ENCODE data around the gene OVAAL.

OVAAL gene

GRCh38 chr1:180536821-180537372 lies 21.9 kb upstream of the OVAAL start:
- DNase-seq (ENCODE audit: low read depth in 1 of 2, low spot score in 1 of 2): no peak
- TF ChIP-seq, protein P1, sequence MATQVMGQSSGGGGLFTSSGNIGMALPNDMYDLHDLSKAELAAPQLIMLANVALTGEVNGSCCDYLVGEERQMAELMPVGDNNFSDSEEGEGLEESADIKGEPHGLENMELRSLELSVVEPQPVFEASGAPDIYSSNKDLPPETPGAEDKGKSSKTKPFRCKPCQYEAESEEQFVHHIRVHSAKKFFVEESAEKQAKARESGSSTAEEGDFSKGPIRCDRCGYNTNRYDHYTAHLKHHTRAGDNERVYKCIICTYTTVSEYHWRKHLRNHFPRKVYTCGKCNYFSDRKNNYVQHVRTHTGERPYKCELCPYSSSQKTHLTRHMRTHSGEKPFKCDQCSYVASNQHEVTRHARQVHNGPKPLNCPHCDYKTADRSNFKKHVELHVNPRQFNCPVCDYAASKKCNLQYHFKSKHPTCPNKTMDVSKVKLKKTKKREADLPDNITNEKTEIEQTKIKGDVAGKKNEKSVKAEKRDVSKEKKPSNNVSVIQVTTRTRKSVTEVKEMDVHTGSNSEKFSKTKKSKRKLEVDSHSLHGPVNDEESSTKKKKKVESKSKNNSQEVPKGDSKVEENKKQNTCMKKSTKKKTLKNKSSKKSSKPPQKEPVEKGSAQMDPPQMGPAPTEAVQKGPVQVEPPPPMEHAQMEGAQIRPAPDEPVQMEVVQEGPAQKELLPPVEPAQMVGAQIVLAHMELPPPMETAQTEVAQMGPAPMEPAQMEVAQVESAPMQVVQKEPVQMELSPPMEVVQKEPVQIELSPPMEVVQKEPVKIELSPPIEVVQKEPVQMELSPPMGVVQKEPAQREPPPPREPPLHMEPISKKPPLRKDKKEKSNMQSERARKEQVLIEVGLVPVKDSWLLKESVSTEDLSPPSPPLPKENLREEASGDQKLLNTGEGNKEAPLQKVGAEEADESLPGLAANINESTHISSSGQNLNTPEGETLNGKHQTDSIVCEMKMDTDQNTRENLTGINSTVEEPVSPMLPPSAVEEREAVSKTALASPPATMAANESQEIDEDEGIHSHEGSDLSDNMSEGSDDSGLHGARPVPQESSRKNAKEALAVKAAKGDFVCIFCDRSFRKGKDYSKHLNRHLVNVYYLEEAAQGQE (IDR thresholded peaks at IDR 0.05; ENCODE audit: insufficient replicate concordance, low read depth): no peak
- no peak for TF ChIP-seq SPI1 (IDR thresholded peaks at IDR 0.05; ENCODE audit: borderline replicate concordance, low read depth)
- TF ChIP-seq POLR2AphosphoS5 (IDR thresholded peaks at IDR 0.05; ENCODE audit: low read depth): no peak
- no peak for TF ChIP-seq CTCF (IDR thresholded peaks at IDR 0.05; ENCODE audit: insufficient read depth, low read length)
- Histone ChIP-seq H3K27ac (replicated peaks) (no peak overlapping the region), H3K27me3 (ENCODE audit: insufficient read depth, poor library complexity, severe bottlenecking) (peaks cover 4% of the 10 kb centered on the region), H3K4me3 (replicated peaks; ENCODE audit: insufficient read depth, low read length) (no peak overlapping the region)

- TF ChIP-seq CTCF (IDR thresholded peaks at IDR 0.05; ENCODE audit: insufficient read depth, low read length) (no peak), SPI1 (IDR thresholded peaks at IDR 0.05; ENCODE audit: borderline replicate concordance, low read depth) (no peak), POLR2AphosphoS5 (IDR thresholded peaks at IDR 0.05; ENCODE audit: low read depth) (no peak), GABPA (IDR thresholded peaks at IDR 0.05; ENCODE audit: low read depth) (no peak)
- TF ChIP-seq, protein P1 (IDR thresholded peaks at IDR 0.05; ENCODE audit: insufficient replicate concordance, low read depth): no peak
- H3K4me3 ChIP-seq (replicated peaks; ENCODE audit: insufficient read depth, low read length): no peak overlapping the region
- no peak for DNase-seq (ENCODE audit: low read depth in 1 of 2, low spot score in 1 of 2)
- H3K27ac ChIP-seq (replicated peaks): no peak overlapping the region
- peaks cover 4% of the 10 kb centered on the region for H3K27me3 ChIP-seq (ENCODE audit: insufficient read depth, poor library complexity, severe bottlenecking)
These were observed 19.6 kb upstream of the OVAAL start for GRCh38 chr1:180539136-180539535.

- TF ChIP-seq POLR2AphosphoS5 (IDR thresholded peaks at IDR 0.05; ENCODE audit: low read depth) (no peak), SPI1 (IDR thresholded peaks at IDR 0.05; ENCODE audit: borderline replicate concordance, low read depth) (no peak), CTCF (IDR thresholded peaks at IDR 0.05; ENCODE audit: insufficient read depth, low read length) (no peak), GABPA (IDR thresholded peaks at IDR 0.05; ENCODE audit: low read depth) (no peak)
- TF ChIP-seq, protein P1 (IDR thresholded peaks at IDR 0.05; ENCODE audit: insufficient replicate concordance, low read depth): no peak
- DNase-seq (ENCODE audit: low read depth in 1 of 2, low spot score in 1 of 2): no peak
- H3K27me3 ChIP-seq (ENCODE audit: insufficient read depth, poor library complexity, severe bottlenecking): peaks cover 4% of the 10 kb centered on the region
- no peak overlapping the region for H3K4me3 ChIP-seq (replicated peaks; ENCODE audit: insufficient read depth, low read length)
- no peak overlapping the region for H3K27ac ChIP-seq (replicated peaks)
These were observed 17.8 kb upstream of the OVAAL start for GRCh38 chr1:180540697-180541594.
